T-helper 1 cell treated with Interleukin-12 subunit alpha and Interleukin-12 subunit beta and Interleukin-4 antibody, amounts not matched to agents 30 μg/mL and 1 μg/mL, for 36 hours (primary cell): ENCODE results near the gene SCAMP2.
A peak's percentile ranks its signal among the peaks of the same experiment; 100 is the strongest.

Experiments
- H3K27ac Mint-ChIP-seq: one replicate; pipeline ENCODE4 v1.8.0; 2021; ENCODE audit warnings: mild to moderate bottlenecking, mixed read lengths
- H3K27me3 Mint-ChIP-seq: one replicate; pipeline ENCODE4 v1.8.0; 2021; ENCODE audit warnings: low read depth, mixed read lengths
- H3K36me3 Mint-ChIP-seq: one replicate; pipeline ENCODE4 v1.8.0; 2021; ENCODE audit warnings: low read depth, mixed read lengths
- H3K4me1 Mint-ChIP-seq: one replicate; pipeline ENCODE4 v1.8.0; 2021; ENCODE audit warnings: low read depth, mixed read lengths
- H3K4me3 Mint-ChIP-seq: one replicate; pipeline ENCODE4 v1.8.0; 2021; ENCODE audit warnings: mild to moderate bottlenecking, moderate library complexity, mixed read lengths
- H3K9me3 Mint-ChIP-seq: one replicate; pipeline ENCODE4 v1.8.0; 2021; ENCODE audit warnings: mixed read lengths

Gene SCAMP2

GRCh38 chr15:74884428-74885223 lies 11.5 kb upstream of the SCAMP2 start:
- peaks cover 6% of the 10 kb centered on the region for H3K9me3 Mint-ChIP-seq
- H3K4me1 Mint-ChIP-seq: peaks cover 16% of the 10 kb centered on the region
- no peak overlapping the region for H3K27ac Mint-ChIP-seq
- peaks cover 2% of the 10 kb centered on the region for H3K36me3 Mint-ChIP-seq
- no peaks in the 10 kb centered on the region for H3K27me3 Mint-ChIP-seq
- H3K4me3 Mint-ChIP-seq: no peak overlapping the region

DNA sequence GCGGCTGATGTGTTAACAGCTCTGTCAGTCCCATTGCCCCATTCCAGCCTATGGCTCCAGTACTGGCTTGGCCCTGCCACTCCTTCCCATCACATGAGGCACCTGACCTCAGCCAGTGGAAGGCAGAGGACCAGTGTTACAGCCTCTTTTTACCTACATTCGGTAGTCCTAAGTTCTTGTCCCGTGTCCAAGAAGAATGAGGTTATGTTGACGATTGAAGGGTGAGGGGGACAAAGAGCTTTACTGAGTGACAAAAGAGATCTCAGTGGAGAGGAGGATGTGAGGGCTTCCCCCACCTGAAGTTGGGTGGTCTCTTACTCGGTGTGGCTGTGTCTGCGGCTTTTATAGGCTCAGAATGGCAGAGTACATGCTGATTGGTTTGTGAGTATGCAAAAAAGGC lies 9.4 kb upstream of the SCAMP2 start:
- H3K27me3 Mint-ChIP-seq: no peaks in the 10 kb centered on the region
- H3K27ac Mint-ChIP-seq: no peak overlapping the region
- H3K4me1 Mint-ChIP-seq: peaks cover 8% of the 10 kb centered on the region
- H3K36me3 Mint-ChIP-seq: peaks cover 2% of the 10 kb centered on the region
- no peak overlapping the region for H3K4me3 Mint-ChIP-seq
- peaks cover 6% of the 10 kb centered on the region for H3K9me3 Mint-ChIP-seq

DNA sequence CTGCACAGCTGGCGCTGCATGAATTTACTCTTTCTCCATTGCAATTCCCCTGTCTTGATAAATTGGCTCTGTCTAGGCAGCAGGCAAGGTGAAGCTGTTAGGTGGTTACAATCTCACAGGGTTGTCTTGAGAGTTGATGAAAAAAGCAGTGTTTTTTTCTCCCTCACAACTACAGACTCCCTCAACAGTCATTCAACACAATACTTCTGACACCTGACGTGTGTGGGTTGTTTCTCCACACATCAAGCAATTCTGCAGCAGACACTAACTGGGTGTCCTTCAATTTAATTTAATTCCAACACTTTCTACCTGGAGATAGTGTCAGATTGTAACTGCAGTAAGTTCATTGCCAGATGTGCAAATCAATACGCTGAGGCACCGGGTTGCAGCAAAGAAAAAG lies 5.1 kb upstream of the SCAMP2 start:
- Mint-ChIP-seq H3K9me3 (peaks cover 6% of the 10 kb centered on the region), H3K36me3 (peaks cover 2% of the 10 kb centered on the region), H3K27me3 (no peaks in the 10 kb centered on the region), H3K27ac (no peak overlapping the region), H3K4me1 (peaks cover 6% of the 10 kb centered on the region), H3K4me3 (no peak overlapping the region)

DNA sequence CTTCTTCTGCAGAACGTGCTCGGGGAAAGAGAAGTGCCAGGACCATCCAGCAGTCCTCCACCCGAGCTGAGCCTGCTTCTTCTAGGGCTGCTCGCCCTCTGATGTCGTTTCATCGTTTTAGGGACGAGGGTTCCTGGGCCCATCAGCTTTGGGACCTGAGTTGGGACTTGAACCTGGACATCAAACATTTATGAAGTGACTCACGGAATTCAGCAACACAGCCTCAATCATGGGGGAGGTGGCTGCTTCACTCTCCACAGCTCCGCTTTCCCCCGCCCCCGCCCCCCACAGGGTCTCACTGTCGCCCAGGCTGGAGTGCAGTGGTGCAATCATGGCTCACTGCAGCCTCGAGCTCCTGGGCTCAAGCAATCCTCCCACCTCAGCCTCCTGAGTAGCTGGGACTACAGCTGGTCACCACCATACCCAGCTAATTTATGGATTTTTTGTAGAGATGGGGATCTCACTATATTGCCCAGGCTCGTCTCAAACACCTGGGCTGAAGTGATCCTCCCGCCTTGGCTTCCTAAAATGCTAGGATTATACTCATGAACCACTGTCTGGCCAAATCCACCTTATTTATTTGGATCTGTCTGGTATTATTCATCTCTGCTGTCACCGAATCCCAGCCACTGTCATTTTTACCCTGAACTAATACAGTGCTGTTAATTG lies 725 bp upstream of the SCAMP2 start:
- H3K4me1 Mint-ChIP-seq: peaks cover 31% of the 10 kb centered on the region

DNA sequence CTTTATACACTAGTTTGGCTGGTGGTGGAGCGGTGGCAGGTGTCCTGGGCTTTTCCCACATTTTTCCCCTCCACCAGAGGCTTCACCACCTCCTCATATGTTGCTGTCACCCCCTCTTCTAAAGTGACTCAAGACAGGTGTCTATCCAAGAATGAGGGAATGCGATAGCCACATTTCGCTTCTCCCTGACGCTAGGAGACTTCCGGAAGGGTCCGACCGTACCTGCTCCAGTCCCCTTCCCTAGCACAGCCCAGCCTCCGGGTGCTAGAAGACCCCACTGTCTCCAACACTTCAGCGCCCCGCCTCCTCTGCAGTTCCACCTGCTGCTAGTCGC lies 496 bp downstream of the SCAMP2 start:
- peak overlapping the region; percentile 99 for H3K4me3 Mint-ChIP-seq
- H3K27ac Mint-ChIP-seq: peak overlapping the region; percentile 94
- peaks cover 38% of the 10 kb centered on the region for H3K4me1 Mint-ChIP-seq
- no peaks in the 10 kb centered on the region for H3K27me3 Mint-ChIP-seq
- H3K36me3 Mint-ChIP-seq: peaks cover 22% of the 10 kb centered on the region
- H3K9me3 Mint-ChIP-seq: no peaks in the 10 kb centered on the region

More for the DNA sequence above, 725 bp upstream of the SCAMP2 start:
- Mint-ChIP-seq H3K36me3 (peaks cover 14% of the 10 kb centered on the region), H3K27me3 (no peaks in the 10 kb centered on the region), H3K27ac (peak overlapping the region; percentile 94), H3K4me3 (peak overlapping the region; percentile 99), H3K9me3 (no peaks in the 10 kb centered on the region)

- H3K36me3 Mint-ChIP-seq: peaks cover 32% of the 10 kb centered on the region
- H3K27ac Mint-ChIP-seq: peak overlapping the region; percentile 94
- no peaks in the 10 kb centered on the region for H3K9me3 Mint-ChIP-seq
- H3K4me3 Mint-ChIP-seq: peak overlapping the region; percentile 85
- peaks cover 52% of the 10 kb centered on the region for H3K4me1 Mint-ChIP-seq
- no peaks in the 10 kb centered on the region for H3K27me3 Mint-ChIP-seq
Observed at GRCh38 chr15:74870436-74871215, 2.5 kb downstream of the SCAMP2 start.

DNA sequence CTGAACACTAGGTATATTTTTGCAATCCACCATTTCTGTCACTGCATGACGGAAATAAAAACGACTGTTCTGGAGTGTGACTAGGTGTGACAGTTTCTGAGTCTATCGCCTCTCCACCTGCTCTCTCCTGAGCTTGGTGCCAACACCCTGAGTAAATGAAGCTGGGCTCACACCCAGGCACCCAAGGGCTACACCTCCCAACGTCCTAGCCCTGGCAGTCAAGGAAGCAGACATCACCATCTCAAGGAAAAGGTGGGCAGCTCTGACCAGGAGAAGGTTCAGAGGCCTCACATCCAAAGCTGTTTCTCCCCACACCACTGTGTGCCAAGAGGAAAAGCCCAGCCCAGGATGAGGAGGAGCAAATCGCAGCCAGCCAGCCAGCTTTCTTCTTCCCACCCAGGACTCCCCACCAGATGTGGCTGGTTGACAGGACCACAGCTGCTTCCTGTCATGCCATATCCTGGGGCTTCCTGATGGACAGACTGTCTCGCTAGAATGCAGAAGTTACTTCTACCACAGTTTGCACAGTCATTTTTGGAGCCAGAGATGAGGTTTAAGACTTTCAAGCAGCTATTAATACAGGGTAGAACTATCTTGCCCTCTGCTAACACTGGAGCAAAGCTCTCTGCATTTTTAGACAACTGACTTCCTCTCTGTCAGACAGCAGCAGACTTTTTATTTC lies 3.3 kb downstream of the SCAMP2 start:
- Mint-ChIP-seq H3K4me1 (peaks cover 57% of the 10 kb centered on the region), H3K36me3 (peaks cover 37% of the 10 kb centered on the region), H3K27ac (peak overlapping the region; percentile 94), H3K9me3 (no peaks in the 10 kb centered on the region), H3K4me3 (peak overlapping the region; percentile 85), H3K27me3 (no peaks in the 10 kb centered on the region)

DNA sequence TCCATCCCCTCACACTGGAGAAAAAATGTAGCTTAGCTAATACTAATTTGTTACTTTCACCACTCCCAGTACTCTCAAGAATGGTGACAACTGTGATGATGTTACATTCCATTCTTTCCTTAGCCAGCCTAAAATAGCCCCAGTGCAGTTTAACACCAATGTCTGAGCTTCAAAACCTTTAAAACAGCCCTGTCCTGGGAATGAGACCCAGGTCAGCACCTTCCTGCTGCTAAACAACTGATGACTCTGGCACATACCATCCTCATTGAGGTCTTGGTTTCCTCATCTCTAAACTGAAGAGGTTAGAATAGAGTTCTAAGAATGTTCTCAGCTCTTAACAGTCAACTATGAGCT lies 3.8 kb downstream of the SCAMP2 start:
- Mint-ChIP-seq H3K4me1 (peaks cover 61% of the 10 kb centered on the region), H3K36me3 (peaks cover 40% of the 10 kb centered on the region), H3K27ac (peak overlapping the region; percentile 94), H3K27me3 (no peaks in the 10 kb centered on the region), H3K4me3 (peak overlapping the region; percentile 85), H3K9me3 (no peaks in the 10 kb centered on the region)

DNA sequence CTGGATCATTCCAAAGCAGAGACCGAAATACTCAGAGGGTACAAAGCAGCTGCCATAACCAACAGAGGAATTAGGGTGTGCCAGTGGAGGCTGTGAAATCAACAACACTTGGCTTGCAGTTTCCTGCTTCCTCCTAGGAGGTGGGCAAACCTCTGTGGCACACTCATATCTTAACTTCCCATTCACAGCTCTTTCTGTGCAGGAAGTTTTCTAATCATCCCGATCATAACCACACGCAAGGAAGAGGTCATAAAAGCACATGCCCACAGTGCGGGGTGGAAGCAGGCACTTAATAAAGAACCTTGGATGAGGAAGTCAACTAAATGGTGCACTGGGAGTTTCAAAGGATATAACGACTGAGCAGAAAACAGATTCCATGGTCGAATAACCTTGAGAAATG lies 5.1 kb downstream of the SCAMP2 start:
- H3K27ac Mint-ChIP-seq: peak overlapping the region; percentile 76
- peaks cover 62% of the 10 kb centered on the region for H3K4me1 Mint-ChIP-seq
- peak overlapping the region; percentile 52 for H3K4me3 Mint-ChIP-seq
- no peaks in the 10 kb centered on the region for H3K27me3 Mint-ChIP-seq
- H3K9me3 Mint-ChIP-seq: no peaks in the 10 kb centered on the region
- H3K36me3 Mint-ChIP-seq: peaks cover 45% of the 10 kb centered on the region

GRCh38 chr15:74867466-74868038 lies 5.6 kb downstream of the SCAMP2 start:
- H3K9me3 Mint-ChIP-seq: no peaks in the 10 kb centered on the region
- peaks cover 58% of the 10 kb centered on the region for H3K4me1 Mint-ChIP-seq
- H3K27me3 Mint-ChIP-seq: no peaks in the 10 kb centered on the region
- H3K27ac Mint-ChIP-seq: peak overlapping the region; percentile 76
- H3K4me3 Mint-ChIP-seq: peak overlapping the region; percentile 52
- H3K36me3 Mint-ChIP-seq: peaks cover 41% of the 10 kb centered on the region

DNA sequence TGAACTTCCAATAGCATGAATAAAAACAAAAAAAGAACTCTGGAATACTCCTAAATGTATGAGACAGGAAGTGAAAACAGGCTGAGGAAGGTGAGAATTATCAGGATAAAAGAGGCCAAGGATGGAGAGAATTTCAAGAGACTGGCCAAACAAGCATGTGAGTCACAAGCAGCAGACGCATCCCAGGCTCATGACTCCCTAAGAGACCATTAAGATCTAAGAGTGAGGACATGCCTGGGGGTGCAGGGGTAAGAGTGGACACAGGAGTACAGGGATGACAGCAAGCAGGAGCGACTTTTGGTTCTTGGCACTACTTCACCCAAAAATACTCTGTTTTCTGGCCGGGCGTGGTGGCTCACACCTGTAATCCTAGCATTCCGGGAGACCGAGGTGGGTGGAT lies 7.1 kb downstream of the SCAMP2 start:
- H3K4me3 Mint-ChIP-seq: peak overlapping the region; percentile 2
- peaks cover 55% of the 10 kb centered on the region for H3K4me1 Mint-ChIP-seq
- H3K27ac Mint-ChIP-seq: peak overlapping the region; percentile 8
- no peaks in the 10 kb centered on the region for H3K9me3 Mint-ChIP-seq
- no peaks in the 10 kb centered on the region for H3K27me3 Mint-ChIP-seq
- H3K36me3 Mint-ChIP-seq: peaks cover 37% of the 10 kb centered on the region

DNA sequence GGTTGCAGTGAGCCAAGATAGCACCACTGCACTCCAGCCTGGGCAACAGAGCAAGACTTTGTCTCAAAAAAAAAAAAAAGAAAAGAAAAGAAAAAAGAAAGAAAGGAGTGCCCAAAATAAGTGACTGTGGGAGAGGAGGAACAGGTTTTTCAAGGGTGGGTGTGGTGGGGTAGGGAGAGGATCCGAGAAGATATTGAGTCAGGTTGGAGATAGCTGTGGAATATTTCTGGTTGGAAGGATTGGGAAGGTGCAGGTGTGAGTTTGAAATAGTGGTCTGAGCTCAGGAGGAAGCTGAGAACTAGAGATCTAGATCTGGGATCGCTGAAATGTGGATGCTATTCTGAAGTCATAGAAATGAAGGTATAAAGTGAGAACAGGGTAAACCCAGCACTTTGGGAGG lies 7.8 kb downstream of the SCAMP2 start:
- peak overlapping the region; percentile 63 for H3K27ac Mint-ChIP-seq
- H3K27me3 Mint-ChIP-seq: no peaks in the 10 kb centered on the region
- H3K36me3 Mint-ChIP-seq: peaks cover 37% of the 10 kb centered on the region
- H3K4me1 Mint-ChIP-seq: peaks cover 48% of the 10 kb centered on the region
- no peaks in the 10 kb centered on the region for H3K9me3 Mint-ChIP-seq
- H3K4me3 Mint-ChIP-seq: peak overlapping the region; percentile 53

- Mint-ChIP-seq H3K4me3 (no peak overlapping the region), H3K4me1 (peaks cover 38% of the 10 kb centered on the region), H3K36me3 (peaks cover 31% of the 10 kb centered on the region), H3K27ac (peak overlapping the region; percentile 54), H3K9me3 (no peaks in the 10 kb centered on the region), H3K27me3 (no peaks in the 10 kb centered on the region)
Observed at GRCh38 chr15:74864296-74864695, 8.9 kb downstream of the SCAMP2 start.
